DMS 273 (cell line): ENCODE results near the gene FLOT1.

Source experiments
- DNase-seq: peaks from one replicate; lab custom pipeline; 2025; ENCODE audit not compliant: unreplicated experiment; lab: John Stamatoyannopoulos, UW

FLOT1 gene

GRCh38 chr6:30705620-30706019 is 36.9 kb downstream of the FLOT1 start:
- no peak for DNase-seq

DNA sequence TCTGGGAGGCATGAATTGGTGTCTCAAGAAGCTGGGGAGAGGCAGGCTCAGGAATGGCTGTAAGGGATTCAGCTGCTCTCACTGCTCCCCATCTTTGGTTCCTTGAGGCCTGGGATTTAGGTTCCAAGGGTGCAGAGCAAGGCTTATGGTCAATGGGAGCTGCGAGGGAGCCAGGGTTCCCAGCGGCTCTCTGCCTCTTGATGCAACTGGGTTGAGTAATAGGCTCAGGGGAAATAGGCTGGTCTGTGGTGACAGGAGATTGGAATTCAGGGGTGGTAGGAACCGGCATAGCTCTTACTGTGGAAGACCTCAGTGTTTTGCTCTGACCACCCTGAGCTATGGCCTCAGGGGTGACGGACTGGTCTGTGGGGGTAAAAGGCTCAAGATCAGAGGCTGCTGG is 38.7 kb downstream of the FLOT1 start:
- no peak for DNase-seq

DNA sequence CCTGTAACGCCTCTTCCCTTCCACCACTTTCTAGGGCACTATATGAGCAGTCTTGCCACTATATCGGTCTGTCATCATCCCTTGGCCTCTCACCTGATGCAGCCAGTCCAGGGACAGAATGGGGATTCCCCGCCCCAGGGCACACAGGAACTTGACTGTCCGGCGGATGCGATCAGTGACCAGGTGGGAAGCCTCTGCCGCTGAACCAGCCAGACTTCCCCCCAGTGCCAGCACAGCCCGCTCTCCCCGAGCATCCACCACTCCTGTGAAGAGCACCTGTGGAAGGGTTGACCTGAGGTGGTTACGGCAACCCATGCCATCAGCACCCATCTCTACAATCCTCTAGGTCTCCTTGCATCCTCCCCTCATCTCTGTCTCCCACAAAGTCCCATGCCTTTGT is 39.5 kb downstream of the FLOT1 start:
- DNase-seq, result no peak

DNA sequence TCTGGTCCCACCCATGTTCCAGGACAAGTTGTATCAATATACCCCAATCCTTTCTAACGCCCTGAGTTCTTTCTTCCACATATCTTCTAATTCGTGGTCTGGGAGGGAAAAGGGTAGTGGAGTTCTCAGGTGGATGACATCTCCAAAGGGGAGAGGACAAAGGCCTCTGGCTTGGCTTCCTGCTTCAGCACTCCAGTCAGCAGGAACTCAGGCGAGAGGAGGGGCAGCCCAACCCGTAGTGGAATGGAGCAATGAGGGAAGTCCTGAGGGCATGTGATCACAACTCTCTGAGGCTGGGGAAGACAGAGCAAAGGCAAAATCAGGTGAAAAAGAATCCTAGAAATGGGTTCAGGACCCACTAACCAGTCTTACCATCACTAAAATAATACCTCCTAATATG is 42.1 kb downstream of the FLOT1 start:
- no peak for DNase-seq

DNA sequence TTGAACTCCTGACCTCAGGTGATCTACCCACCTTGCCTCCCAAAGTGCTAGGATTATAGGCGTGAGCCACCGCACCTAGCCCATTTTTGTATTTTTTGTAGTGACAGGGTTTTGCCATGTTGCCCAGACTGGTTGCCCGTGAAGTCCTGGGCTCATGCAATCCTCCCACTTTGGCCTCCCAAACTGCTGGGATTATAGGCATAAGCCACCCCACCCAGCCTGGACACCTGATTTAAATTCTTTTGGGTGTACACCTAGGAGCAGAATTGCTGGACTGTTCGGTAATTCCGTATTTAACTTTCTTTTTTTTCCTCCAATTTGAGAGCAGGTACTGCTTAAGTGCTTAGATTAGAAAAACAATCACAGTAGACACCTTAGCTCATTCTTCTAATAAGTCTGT is 46.1 kb downstream of the FLOT1 start:
- DNase-seq, result no peak

DNA sequence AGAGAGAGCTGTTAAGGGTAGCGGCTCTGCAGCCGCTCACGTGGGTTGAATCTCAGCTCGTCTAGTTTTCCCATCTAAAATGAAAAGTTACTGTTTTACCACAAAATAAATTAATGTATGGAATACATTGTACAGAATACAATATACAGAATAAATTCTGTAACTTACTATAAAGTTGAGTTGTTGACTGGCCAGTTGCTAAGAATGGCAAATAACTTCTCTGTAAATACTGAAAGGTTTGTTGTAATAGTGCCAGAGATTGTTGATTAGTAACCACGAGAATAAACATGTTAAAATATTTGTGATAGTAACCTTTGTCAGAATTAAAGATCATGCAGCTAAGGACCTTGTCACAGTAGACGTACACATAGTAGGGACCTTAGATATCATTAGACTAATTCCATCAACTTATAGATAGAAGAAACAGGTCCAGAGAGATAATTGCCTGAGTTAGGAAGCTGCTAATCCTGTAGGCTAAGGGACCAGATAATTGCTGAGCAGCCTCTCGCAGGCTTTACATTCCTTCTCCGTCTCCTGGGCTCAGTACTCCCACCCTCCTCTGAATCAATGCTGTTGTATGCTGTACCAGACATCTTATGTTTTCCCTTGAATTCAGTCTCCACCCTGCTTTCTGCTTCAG is 51.2 kb downstream of the FLOT1 start:
- DNase-seq, result no peak

- peak; percentile 96 for DNase-seq
Measured at GRCh38 chr6:30690403-30691207, 51.9 kb downstream of the FLOT1 start, which contains the start of gene NRM. TSS of gene NRM (minus strand) at chr6:30690984. CDS start at chr6:30690974, 10 bp downstream.

DNA sequence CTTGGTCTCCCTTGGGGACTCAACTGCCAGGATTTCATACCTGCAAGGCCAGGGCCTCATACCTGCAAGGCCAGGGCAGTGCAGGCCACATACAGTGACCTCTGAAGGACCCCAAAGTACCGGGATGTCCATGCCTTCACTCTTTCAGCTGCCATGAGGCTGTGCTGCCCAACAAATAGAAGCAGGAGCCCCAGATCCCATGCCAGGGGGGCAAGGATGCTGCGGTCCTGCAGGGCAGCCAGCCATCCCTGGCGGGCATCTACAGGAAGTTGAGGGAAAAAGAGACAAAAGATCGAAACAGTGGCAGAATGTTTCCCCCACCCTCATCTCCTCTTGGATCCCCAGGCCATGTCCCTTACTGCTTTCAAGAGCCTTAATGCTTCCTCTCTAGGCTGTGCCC is 52.5 kb downstream of the FLOT1 start:
- no peak for DNase-seq

GRCh38 chr6:30689022-30689865 is 53.2 kb downstream of the FLOT1 start:
- DNase-seq, result no peak

DNA sequence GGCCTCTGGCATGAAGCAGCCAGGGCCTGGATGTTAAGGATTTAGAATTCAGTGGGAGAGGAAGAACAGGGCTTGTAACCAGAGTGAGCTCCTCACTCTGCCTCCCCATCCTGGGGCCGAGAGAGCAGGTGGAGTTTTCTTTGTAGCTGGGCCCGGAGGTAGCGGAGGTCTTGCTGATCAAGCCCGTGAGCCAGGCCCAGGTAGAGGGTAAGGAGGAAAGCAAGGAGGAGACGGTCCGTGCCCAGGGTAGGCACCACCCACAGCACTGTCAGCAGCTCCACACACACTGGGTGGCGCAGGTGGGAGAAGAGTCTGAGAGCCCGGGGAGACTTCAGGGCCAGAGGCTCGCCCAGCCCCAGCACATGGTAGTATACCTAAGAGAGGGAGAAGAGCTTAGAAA is 53.9 kb downstream of the FLOT1 start:
- DNase-seq, result no peak

DNA sequence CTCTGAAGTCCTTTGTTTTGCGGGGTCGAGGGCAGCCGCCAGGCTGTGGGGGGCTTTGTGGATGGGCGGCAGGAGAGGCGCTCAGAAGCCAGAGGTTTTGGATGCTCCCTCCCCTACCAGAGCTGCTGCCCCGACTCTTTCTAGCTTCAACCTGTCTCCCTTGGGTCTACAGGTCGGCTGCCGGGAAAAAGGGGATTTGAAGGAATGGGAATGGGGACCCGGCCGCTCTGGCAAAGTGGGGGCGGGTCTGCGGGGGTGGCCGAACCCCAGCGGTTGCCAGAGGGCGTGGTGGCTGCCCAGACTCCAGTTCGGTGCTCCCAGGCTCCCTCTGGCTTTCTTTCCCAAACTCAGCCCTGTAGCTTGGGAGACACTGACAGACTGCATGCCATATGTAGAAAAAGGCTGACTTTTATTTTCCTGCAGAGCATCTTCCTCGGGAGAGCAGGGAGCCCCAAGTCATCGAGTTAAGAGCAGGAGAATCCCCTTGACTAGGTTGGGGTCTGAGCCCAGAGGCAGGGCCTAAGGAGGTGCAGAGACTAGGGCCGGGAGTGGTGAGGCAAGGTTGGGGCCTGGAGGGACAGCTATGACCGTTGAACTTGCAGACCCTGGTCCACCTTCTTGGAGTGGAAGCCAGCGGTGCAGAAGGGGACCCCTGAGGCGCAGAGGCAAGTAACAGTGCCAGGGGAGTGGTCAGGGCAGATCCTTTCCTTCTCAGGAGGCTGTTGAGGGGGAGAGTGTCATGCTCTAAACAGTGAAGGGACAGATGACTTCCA is 54.6 kb downstream of the FLOT1 start:
- peak; percentile 65 for DNase-seq

- DNase-seq, result peak; percentile 89
Measured at GRCh38 chr6:30686908-30687658, 55.4 kb downstream of the FLOT1 start.

DNA sequence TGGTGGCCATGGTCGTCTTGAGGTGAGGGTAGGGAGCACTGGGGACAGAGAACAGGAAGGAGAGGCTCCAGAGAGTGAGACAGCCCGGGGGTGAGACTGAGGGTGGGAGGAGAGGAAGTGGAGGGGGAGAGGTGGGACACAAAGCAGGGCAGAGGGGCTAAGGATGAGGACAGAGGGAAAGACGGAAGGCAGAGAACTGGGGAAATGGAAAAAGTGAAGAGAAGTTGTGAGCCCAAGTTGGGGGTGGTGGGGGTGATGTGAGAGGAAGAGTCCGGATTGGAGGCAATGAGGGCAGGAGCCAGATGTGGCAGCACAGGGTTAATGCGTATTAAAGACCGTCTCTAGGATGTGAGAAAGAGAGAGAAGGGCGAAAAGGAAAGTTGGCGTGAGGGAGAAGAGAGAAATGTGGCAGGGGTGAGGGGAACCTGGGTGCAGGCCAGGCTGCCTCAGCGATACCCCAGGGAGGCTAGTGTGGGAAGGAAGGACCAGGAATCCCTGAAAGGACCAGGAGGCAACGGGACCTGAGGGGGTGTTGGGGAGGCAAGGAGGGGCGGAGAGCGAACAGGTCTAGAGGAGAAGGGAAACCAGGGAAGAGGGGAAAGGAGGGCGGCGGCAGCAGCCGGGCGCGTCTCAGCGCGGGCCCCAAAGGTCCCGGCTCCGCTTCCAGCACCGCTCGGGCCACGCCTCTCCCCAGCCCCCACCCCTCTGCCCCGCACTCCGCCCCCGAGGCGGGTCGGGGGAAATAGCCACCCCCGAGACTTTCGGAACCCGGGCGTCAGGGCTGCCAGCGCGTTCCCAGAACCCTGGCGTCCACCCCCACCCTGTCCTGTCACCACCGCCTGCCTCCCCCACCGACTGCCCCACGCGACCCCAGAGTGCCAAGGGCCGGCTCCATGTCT is 56.2 kb downstream of the FLOT1 start, which contains the start of gene PPP1R18:
TSS of gene PPP1R18 (minus strand) at position 637 of the 899 bp plus-strand sequence. CDS start at position 10, 627 bp downstream.
- DNase-seq, result peak; percentile 81

DNA sequence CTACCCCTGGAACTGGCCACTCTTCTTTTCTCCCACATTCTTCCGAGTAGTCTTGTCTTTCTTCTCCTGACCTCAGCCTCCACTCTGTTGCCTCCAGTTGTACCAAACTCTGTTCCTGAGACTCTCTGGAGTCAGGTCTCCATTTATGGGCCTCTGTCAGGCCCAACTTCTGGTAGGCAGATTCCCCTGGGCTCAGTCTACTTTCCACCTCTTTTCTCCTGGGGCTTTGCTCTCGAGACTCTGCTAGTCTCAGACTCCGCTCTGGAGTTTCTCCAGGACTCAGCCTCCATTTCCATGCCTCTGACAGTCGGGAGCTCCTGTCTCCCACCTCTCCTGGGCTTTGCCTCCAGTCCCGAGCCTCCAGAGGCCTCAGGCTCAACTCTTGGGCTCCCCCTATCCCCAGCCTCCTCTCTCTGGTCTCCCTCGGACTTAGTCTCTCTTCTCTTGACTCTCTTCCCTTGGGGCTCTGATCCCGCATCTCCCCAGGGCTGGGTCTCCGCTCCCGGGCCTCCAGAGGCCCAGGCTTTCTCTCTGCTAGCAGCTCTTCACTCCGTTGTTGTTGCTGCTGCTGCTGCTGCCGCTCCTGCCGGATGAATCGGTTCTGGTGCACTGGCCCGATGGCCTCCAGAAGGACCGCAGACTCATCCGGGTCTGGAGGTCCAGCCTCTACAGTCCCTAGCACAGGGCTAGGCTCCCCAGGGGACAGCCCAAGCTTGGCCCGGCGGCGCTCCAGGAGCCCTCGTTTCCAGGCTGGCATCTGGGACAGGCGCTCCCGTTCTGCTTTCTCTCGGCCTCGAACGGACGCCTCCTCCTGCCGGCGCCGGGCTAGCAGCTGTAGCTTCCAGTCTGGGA is 57.1 kb downstream of the FLOT1 start:
- no peak for DNase-seq

DNA sequence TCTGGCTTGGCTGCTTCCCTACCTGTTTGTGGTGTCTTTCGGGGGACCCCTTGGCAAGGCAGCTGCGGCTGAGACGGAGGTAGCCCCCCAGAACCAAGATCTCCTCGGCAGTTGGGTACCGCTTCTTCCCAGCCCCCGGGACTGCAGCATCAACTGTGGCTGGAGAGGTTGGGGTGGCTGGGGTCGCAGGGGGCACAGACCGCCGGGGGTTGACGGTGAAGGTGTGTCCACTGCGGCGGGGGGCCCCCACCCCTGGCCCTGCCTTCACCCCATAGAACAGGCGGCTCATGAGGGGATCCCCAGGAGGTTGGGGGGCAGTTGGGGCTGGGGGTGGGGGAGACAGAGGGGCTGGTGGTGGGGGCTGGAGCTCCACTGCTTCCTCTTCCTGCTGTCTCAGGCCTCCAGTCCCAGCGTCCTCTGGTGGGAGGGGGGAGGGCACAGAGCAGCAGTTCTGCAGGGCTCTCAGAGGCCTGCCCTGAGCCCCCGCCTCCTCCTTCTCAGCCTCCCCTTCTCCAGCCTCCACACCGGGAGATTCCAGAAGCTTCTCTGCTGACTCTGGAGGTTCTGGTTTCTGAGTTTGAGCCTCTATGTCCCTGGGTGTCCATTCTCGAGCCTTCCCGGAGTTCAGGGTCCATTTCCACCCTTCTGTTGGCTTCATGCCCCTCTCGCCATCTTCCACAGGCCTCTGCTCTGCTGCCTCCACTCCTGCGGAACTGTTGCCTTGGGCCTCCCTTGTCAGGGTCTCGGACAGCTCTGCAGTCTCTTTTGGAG is 57.9 kb downstream of the FLOT1 start:
- DNase-seq, result no peak

DNA sequence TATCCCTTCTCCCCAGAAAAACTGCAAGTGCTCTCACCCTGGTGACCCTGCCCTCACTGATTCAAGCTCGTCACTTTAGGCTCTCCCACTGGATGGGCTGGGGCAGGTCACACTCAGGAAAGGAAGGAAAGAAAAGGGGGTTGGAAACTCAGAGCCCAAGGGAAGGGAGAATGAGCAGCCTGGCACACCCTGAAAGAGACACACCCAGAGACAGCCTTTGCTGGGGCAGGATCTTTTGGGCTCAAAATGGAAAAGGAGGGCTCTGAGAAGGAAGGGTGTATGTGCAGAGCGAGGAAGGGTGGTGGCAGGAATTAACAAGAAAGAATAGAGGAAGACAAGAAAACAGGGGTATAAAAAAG is 58.5 kb downstream of the FLOT1 start:
- DNase-seq, result no peak

- DNase-seq, result no peak
Measured at GRCh38 chr6:30683183-30683979, 59.1 kb downstream of the FLOT1 start.
